Naive B cell (primary cell): ENCODE data around the gene INO80. TPM values are rescaled to one million over a fixed set of nuclear protein-coding genes. Genes with fewer than 3 reads are reported as not detected.
A peak's percentile ranks its signal among the peaks of the same experiment; 100 is the strongest.

ENCODE experiments used
- ATAC-seq, 2 donors: fragments of 150-1000 bp; cut with Tn5 transposase; 2 replicates each; pipeline ENCODE4 v1.10.0; 2021; ENCODE audit warnings: low read depth in 2 of 2, mild to moderate bottlenecking in 2 of 2, moderate library complexity in 2 of 2
- DNase-seq: peaks from one replicate; pipeline ENCODE4 v3.0.0; 2022
- H3K27ac Mint-ChIP-seq, 6 donors: one replicate each; pipeline ENCODE4 v1.8.0; 2020 to 2022; ENCODE audit warnings: mild to moderate bottlenecking in 6 of 6, mixed read lengths in 6 of 6, moderate library complexity in 5 of 6, inconsistent platforms in 2 of 6
- H3K27me3 Mint-ChIP-seq, 3 donors: one replicate each; pipeline ENCODE4 v1.8.0; 2021 to 2022; ENCODE audit warnings: mixed read lengths in 3 of 3, mild to moderate bottlenecking in 1 of 3
- H3K36me3 Mint-ChIP-seq, 2 donors: one replicate each; pipeline ENCODE4 v1.8.0; 2020 to 2022; ENCODE audit warnings: mixed read lengths in 2 of 2, inconsistent platforms in 1 of 2, mild to moderate bottlenecking in 1 of 2
- H3K4me1 Mint-ChIP-seq, 3 donors: one replicate each; pipeline ENCODE4 v1.8.0; 2020 to 2022; ENCODE audit warnings: mixed read lengths in 3 of 3, inconsistent platforms in 1 of 3, mild to moderate bottlenecking in 1 of 3, moderate library complexity in 1 of 3
- H3K4me3 Mint-ChIP-seq, 8 donors: one replicate each; pipeline ENCODE4 v1.8.0; 2020 to 2022; ENCODE audit warnings: mild to moderate bottlenecking in 8 of 8, mixed read lengths in 8 of 8, moderate library complexity in 8 of 8, inconsistent platforms in 2 of 8
- H3K9me3 Mint-ChIP-seq, 7 donors: one replicate each; pipeline ENCODE4 v1.8.0; 2020 to 2022; ENCODE audit warnings: mixed read lengths in 7 of 7, mild to moderate bottlenecking in 5 of 7, inconsistent platforms in 2 of 7, moderate library complexity in 1 of 7
- polyA plus RNA-seq, 6 donors: library from polyadenylated mRNA; unstranded; fragments of 300-500 nt; fragmentation: Illumina TruSeq; gene quantifications; one replicate each; pipeline ENCODE4 v1.2.3, GENCODE V29; 2021; ENCODE audit warnings: low read depth in 6 of 6

Gene INO80
- polyA plus RNA-seq, 6 donors from 2014 or later = 3.4 to 17.1 (median 7.5) TPM

DNA sequence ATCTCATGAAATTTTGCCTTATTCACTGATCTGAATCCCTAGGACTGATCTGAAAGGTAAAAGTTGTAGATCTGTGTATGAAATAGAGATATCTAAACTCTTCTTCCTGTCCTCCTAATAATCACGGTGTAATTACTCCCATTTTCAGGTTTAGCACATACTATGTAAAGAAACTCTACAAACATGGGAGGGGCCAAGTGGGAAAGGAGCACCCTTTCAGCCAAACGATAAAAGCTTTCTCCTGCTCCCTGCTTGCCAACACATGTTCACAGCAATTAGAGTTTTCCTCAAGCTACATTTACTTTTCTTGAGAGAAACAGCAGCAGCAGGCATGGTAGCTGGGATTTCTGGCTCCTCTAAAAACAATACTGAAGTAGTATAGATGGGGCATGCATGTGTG, 91.2 kb downstream of the INO80 start:
- no peak for DNase-seq
- H3K27ac Mint-ChIP-seq = peak overlapping the region in 1 of 6 donors; percentile 44
- H3K4me3 Mint-ChIP-seq = no peak overlapping the region
- H3K36me3 Mint-ChIP-seq = peaks cover 16 to 18% of the 10 kb centered on the region in 2 donors
- no peaks in the 10 kb centered on the region for H3K4me1 Mint-ChIP-seq
- H3K9me3 Mint-ChIP-seq = no peaks in the 10 kb centered on the region
- H3K27me3 Mint-ChIP-seq = no peaks in the 10 kb centered on the region
- ATAC-seq = no peak

DNA sequence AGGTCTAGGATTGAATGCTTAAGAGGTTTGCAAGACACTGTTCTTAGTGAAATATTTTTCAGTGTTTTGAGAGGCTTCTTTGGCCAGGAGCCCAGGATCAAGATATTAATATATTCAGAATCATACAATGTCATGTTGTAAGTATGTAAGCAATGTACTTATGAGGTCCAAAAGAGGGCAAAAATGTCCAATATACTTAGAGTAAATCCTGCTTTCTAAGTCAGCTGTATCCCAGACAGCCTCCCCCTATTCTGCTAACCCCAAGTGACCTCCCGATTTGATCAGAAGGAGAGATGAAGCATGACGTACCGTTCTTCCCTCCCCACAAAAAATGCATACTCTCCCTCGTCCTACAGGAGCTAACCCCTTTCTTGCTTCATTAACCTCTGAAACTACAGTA, 91.9 kb downstream of the INO80 start:
- Mint-ChIP-seq H3K4me1 (no peaks in the 10 kb centered on the region), H3K4me3 (no peak overlapping the region), H3K27me3 (no peaks in the 10 kb centered on the region), H3K27ac (peak overlapping the region in 2 of 6 donors; percentile 13 to 77), H3K36me3 (peaks cover 16 to 18% of the 10 kb centered on the region in 2 donors), H3K9me3 (no peaks in the 10 kb centered on the region)
- no peak for DNase-seq
- ATAC-seq = no peak

DNA sequence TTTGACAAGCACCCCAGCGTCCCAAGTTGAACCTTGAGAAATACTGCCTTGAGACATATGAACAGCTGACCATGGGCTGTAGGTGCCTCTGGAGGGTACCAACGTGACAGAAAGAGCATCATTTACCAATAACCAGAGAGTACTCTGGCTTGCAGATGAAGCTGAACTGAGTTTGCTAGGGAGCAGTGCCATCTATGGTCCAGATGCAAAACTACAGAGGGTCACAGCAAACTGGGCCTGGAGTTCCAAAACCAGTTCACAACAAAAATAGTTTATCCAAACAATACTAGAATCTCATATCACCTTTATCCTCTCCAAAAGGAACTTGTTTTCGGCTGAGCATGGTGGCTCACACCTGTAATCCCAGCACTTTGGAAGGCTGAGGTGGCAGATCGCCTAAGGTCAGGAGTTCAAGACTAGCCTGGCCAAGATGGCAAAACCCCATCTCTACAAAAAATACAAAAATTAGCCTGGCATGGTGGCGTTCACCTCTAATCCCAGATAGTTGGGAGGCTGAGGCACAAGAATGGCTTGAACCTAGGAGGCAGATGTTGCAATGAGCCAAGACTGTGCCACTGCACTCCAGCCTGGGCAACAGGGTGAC, 93.5 kb downstream of the INO80 start:
- no peaks in the 10 kb centered on the region for H3K27me3 Mint-ChIP-seq
- no peak overlapping the region for H3K4me3 Mint-ChIP-seq
- peak; percentile 56 to 58 for ATAC-seq
- no peak overlapping the region for H3K27ac Mint-ChIP-seq
- H3K36me3 Mint-ChIP-seq = peaks cover 16% of the 10 kb centered on the region in 2 donors
- peaks cover 0 to 3% (median 0%) of the 10 kb centered on the region in 3 donors for H3K4me1 Mint-ChIP-seq
- H3K9me3 Mint-ChIP-seq = no peaks in the 10 kb centered on the region
- DNase-seq = peak; percentile 25

DNA sequence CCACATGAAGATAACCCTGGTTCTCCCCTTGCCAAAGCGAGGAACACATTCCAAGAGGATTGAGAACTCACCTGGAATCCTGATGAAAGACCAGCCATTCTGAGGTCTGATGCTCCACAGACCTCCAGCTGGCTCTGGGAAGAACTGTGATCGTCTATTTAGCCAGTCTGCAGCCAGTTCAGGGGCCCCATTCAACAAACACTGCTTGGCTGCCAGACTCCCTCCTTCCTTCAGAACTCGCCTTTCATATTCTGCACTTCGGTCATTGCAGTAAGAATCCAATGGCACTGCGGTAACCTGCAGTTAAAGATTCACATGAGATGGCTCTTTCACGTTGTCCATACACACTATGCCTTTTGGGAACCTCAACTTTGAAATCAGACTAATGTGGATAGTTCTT, 95.3 kb downstream of the INO80 start:
- H3K36me3 Mint-ChIP-seq = peaks cover 3 to 4% of the 10 kb centered on the region in 2 donors

DNA sequence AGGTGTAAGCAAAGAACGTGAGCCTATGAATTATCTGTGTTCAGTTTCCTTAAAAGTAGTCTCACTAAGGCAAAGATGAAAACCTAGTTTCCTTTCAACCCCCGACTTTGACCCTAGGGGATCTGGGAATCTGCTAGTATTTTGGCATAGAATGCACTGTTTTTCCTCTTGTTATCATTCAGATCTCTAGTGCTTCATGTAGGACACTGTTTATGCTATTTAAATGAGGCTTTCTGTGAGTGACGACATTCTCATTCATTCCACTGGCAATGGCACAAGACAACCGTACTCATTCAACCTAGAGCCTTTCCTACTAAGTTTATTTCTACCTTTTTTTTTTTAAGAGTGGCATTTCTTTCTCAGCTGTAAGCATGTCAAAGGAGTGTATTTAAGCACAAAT, 95.8 kb downstream of the INO80 start:
- Mint-ChIP-seq H3K27ac (no peak overlapping the region), H3K9me3 (no peaks in the 10 kb centered on the region), H3K4me3 (no peak overlapping the region), H3K27me3 (no peaks in the 10 kb centered on the region), H3K4me1 (peaks cover 0 to 6% (median 0%) of the 10 kb centered on the region in 3 donors), H3K36me3 (peaks cover 0 to 4% of the 10 kb centered on the region in 2 donors)
- DNase-seq = no peak
- ATAC-seq = no peak

More for the DNA sequence above, 95.3 kb downstream of the INO80 start:
- no peak for DNase-seq
- Mint-ChIP-seq H3K4me1 (peaks cover 0 to 6% (median 0%) of the 10 kb centered on the region in 3 donors), H3K27me3 (no peaks in the 10 kb centered on the region), H3K9me3 (no peaks in the 10 kb centered on the region), H3K27ac (no peak overlapping the region), H3K4me3 (no peak overlapping the region)
- no peak for ATAC-seq

DNA sequence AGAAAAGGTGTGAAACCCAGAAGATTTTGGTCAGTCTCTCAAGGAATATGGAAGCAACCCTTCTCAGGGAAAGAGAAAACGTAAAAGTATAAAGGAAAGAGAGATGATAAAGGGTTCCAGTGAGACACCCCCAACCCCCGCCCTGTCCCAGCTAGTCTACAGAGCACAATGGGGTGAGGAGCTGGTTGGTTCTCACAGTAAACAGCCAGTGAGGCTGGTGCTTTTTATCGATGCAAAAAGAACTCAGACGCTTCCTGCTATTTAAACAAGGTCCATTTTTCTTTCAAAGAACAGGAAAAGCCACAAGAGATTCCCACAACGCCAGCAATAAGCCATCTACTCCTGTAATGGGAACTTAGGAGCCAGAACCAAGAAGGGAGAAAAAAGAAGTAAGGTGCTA, 96.9 kb downstream of the INO80 start:
- ATAC-seq = no peak
- Mint-ChIP-seq H3K4me1 (peaks cover 9 to 12% (median 10%) of the 10 kb centered on the region in 3 donors), H3K9me3 (no peaks in the 10 kb centered on the region), H3K27me3 (no peaks in the 10 kb centered on the region), H3K36me3 (peaks cover 0 to 4% of the 10 kb centered on the region in 2 donors), H3K27ac (peak overlapping the region in 1 of 6 donors; percentile 16), H3K4me3 (no peak overlapping the region)
- DNase-seq = no peak

DNA sequence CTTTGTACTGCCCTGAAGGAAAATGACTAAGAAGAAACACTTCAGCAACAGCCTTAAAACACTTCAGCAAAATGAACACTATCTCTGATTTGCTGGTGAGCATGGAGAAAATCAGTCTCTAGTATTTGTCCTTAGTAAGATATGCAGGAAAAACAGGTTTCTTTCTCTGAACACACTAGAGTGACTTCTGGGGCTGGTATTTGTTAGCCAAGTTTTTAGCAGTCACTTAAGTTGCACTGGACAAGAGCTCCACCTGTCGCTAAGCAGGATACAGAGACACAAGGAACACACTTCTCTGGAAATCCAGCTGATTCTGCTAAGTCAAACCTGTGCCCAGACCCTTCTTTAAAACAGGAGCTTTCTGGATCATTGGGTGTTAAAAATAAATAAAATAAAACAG, 97.5 kb downstream of the INO80 start:
- H3K9me3 Mint-ChIP-seq = no peaks in the 10 kb centered on the region
- H3K4me3 Mint-ChIP-seq = no peak overlapping the region
- H3K27me3 Mint-ChIP-seq = no peaks in the 10 kb centered on the region
- peak; percentile 0 for DNase-seq
- peaks cover 0 to 7% of the 10 kb centered on the region in 2 donors for H3K36me3 Mint-ChIP-seq
- ATAC-seq = no peak
- peak overlapping the region in 1 of 6 donors; percentile 3 for H3K27ac Mint-ChIP-seq
- H3K4me1 Mint-ChIP-seq = peaks cover 13 to 18% (median 14%) of the 10 kb centered on the region in 3 donors

DNA sequence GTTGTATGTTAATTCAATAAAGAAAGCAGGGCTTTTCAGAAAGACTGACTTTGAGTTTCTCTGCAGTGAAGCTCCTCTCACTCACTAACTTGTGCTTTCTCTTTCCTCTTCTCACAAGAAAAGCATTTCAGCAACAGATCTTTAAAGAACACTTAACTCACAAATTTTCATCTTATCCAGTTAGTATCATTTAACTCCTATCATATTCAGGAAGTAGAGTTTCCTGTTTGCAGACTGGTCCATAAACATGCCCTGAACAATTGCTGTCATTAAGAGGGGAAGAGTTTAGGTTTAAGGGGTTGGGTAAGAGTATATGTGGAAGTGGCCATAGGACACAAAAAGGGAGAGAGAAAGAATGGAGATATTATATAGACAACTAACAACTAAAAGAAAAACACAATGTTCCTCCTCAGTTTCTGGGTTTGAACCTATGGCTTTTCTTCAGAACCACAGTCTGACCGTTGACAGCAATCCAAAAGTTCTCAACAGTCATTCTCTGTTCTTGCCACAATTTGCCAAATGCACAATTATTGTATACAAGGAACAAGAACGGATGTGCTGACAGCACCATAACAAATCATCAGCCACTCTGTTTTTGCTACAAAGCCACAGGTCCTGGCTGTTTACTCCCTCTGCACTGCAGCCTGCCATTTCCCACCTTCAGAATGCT, 98.9 kb downstream of the INO80 start:
- ATAC-seq (no peak), DNase-seq (no peak)
- H3K4me1 Mint-ChIP-seq = peaks cover 13 to 21% (median 19%) of the 10 kb centered on the region in 3 donors
- no peaks in the 10 kb centered on the region for H3K9me3 Mint-ChIP-seq
- peak overlapping the region in 3 of 6 donors; percentile 9 to 65 (median 64) for H3K27ac Mint-ChIP-seq
- no peaks in the 10 kb centered on the region for H3K27me3 Mint-ChIP-seq
- H3K36me3 Mint-ChIP-seq = peaks cover 0 to 4% of the 10 kb centered on the region in 2 donors
- H3K4me3 Mint-ChIP-seq = no peak overlapping the region

DNA sequence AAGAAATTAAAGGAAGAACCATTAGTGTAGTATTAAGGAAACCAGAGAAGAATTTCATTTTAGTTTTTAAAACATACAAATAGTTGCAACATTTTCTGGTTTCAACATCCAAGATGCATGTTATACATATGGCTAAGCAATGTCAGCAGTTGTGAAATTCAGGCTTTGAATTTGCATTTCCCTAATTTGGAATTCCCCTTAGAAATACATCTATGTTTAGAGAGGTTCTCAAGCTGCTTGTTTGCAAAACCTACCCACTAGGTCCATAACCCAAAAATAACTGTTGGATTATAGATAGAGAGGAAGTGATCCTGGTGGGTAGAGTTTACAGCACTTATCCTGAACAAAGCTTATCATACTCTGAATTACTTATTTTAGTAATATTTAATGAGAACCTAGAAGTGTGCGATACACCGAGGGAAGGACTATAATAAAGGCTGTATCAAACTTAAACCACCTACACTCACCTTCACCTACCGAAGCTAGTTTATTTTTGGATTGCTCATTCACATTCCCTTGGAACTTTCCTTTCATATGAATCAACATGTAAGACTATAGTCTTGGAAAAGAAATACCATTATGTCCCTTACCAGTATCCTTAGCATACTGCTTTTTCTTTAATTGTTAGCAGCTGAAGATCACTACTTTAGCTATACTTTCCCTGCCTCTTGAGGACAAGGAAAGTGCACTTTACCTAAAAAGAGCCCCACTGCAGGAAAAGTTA, 102.2 kb downstream of the INO80 start:
- ATAC-seq = peak; percentile 52 to 72
- peak overlapping the region in 3 of 6 donors; percentile 4 to 88 (median 58) for H3K27ac Mint-ChIP-seq

DNA sequence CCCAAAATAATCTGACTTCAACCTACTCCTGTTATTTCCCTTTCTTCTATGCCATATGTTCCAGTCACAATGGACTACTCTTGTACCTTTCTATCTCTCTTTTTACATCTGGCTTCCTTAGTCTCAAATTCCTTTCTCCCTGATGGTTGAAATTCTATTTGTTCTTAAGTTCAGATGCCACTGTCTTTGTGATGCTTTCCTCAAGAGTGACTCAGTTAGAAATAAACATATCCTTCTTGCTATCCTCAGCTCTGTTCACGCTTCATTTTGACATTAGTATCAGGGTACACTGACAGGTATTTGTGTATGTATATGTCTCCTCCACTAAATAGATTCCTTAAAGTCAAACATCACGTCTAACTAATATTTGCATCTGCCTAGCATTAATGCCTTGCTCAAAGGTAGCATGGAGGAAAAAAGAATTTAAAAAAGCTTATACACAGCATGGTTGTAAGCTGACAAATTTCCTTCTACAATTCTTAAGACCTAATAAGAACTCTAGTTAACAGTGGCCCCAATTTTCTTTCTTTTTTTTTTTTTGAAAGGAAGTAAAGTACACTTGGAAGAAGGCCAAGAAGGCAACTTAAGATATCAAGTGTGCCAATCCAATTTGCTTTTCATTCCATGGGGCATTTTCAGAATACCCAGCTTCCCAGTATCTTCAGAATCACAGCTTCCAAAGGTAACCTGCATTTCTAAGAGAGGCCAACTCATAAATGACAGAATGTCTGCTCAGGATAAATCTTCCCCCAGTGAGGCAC, 104.8 kb downstream of the INO80 start:
- peaks cover 13 to 26% (median 17%) of the 10 kb centered on the region in 3 donors for H3K4me1 Mint-ChIP-seq
- H3K27me3 Mint-ChIP-seq = no peaks in the 10 kb centered on the region
- ATAC-seq (no peak), DNase-seq (no peak)
- peaks cover 7 to 11% of the 10 kb centered on the region in 2 donors for H3K36me3 Mint-ChIP-seq
- H3K4me3 Mint-ChIP-seq = no peak overlapping the region
- H3K27ac Mint-ChIP-seq = peak overlapping the region in 3 of 6 donors; percentile 3 to 71 (median 15)
- H3K9me3 Mint-ChIP-seq = no peaks in the 10 kb centered on the region

More for the DNA sequence above, 102.2 kb downstream of the INO80 start:
- Mint-ChIP-seq H3K4me3 (no peak overlapping the region), H3K4me1 (peaks cover 17 to 26% (median 19%) of the 10 kb centered on the region in 3 donors), H3K9me3 (no peaks in the 10 kb centered on the region), H3K36me3 (peaks cover 7 to 11% of the 10 kb centered on the region in 2 donors), H3K27me3 (no peaks in the 10 kb centered on the region)
- peak; percentile 2 for DNase-seq

DNA sequence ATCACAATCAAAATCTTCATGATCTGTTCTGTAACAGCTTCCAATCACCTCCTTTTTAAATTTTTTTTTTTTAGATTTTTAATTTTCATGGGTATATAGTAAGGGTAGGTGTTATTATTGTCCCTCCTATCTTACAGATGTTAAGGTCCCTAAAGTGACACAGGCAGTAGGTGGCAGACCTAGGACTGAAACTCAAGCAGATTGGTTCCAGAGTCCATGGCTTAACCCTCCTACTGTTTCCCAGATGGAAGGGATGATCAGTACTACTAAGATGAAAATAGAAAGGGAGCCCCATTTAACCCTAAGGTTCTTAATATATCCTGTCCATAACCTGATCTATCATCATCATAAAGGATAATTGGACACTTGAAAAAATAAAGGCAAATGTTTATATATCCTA, 105.7 kb downstream of the INO80 start:
- peaks cover 7 to 15% of the 10 kb centered on the region in 2 donors for H3K36me3 Mint-ChIP-seq
- ATAC-seq = no peak
- no peaks in the 10 kb centered on the region for H3K27me3 Mint-ChIP-seq
- peak overlapping the region in 1 of 6 donors; percentile 55 for H3K27ac Mint-ChIP-seq
- H3K9me3 Mint-ChIP-seq = no peaks in the 10 kb centered on the region
- no peak for DNase-seq
- no peak overlapping the region for H3K4me3 Mint-ChIP-seq
- peaks cover 13 to 26% (median 17%) of the 10 kb centered on the region in 3 donors for H3K4me1 Mint-ChIP-seq

DNA sequence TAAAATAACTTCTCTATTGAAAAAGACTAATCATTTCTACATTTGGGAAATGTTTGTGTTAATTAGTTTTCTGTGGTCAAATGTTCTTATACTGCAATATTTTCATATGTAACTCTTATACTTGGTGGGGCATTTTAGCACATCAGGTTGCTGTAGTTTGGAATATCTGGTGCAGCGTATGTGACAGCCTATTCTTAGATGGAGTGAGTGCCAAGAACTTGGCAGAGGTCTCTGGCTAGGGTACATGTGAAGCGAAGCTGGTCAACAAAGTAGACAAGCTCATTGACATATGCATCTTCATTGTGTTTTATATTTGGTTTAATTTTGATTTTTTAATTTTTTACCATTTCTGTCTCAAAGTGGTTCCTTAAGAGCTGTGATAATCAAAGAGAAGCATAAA, 109.6 kb downstream of the INO80 start:
- no peak for DNase-seq
- Mint-ChIP-seq H3K27ac (peak overlapping the region in 1 of 6 donors; percentile 45), H3K27me3 (no peaks in the 10 kb centered on the region), H3K9me3 (no peaks in the 10 kb centered on the region), H3K4me3 (no peak overlapping the region), H3K4me1 (peaks cover 0 to 5% (median 4%) of the 10 kb centered on the region in 3 donors), H3K36me3 (peaks cover 7 to 11% of the 10 kb centered on the region in 2 donors)
- no peak for ATAC-seq

DNA sequence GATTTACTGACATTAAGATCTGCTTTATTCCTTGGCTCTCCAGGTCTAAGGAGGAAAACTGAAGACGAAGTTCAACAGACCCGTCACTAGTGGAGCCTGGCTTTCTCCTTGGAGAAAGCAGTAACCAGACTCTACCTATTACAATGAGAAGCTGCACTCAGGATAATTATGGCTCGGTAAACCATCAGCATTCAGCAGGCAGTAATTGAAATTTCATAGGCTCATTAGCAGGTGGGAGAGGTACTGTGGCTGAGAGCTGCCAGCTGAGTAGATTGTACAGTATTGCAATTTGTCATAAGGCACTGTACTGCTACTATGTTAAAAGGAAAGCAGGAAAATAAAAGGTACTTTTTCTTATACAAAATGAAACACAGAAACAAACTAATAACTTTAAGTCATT, 111.6 kb downstream of the INO80 start:
- Mint-ChIP-seq H3K36me3 (peaks cover 4 to 7% of the 10 kb centered on the region in 2 donors), H3K9me3 (no peaks in the 10 kb centered on the region), H3K27me3 (no peaks in the 10 kb centered on the region), H3K27ac (no peak overlapping the region), H3K4me1 (no peaks in the 10 kb centered on the region), H3K4me3 (no peak overlapping the region)
- DNase-seq = no peak
- no peak for ATAC-seq
